Endometrial microvascular endothelial cells (primary cell): Measurements from ENCODE around the gene HSD3B7. TPM values are rescaled to one million over a fixed set of nuclear protein-coding genes. Genes with fewer than 3 reads are reported as not detected.

Source experiments
- total RNA-seq: library from RNA; depleted of rRNA; stranded (reverse); fragments of >200 nt; gene quantifications from one replicate; pipeline ENCODE4 v1.2.3, GENCODE V29; 2015; ENCODE audit errors: inconsistent ontology term

HSD3B7 gene
- total RNA-seq, 1 donor from 2014 or later = 6.0 TPM

Other genes with a start within 250 kb of the HSD3B7 start
- gene PHKG2, start 236.8 kb upstream of the HSD3B7 start, total RNA-seq = 22.5 TPM
- gene CFAP119, start 223.1 kb upstream of the HSD3B7 start, total RNA-seq = 1.2 TPM
- gene RNF40, start 222.9 kb upstream of the HSD3B7 start, total RNA-seq = 69.8 TPM
- gene ZNF629, start 198.0 kb upstream of the HSD3B7 start, total RNA-seq = 6.1 TPM
- gene BCL7C, start 91.1 kb upstream of the HSD3B7 start, total RNA-seq = 25.8 TPM
- 1.3 TPM for gene CTF1, start 88.6 kb upstream of the HSD3B7 start, total RNA-seq
- gene FBXL19, start 61.6 kb upstream of the HSD3B7 start, total RNA-seq = 23.1 TPM
- 13.4 TPM for gene ORAI3, start 36.1 kb upstream of the HSD3B7 start, total RNA-seq
- gene SETD1A, start 27.5 kb upstream of the HSD3B7 start, total RNA-seq = 5.0 TPM
- gene STX1B, start 25.4 kb downstream of the HSD3B7 start, total RNA-seq = not detected
- 35.9 TPM for gene STX4, start 48.4 kb downstream of the HSD3B7 start, total RNA-seq
- gene ZNF668, start 89.0 kb downstream of the HSD3B7 start, total RNA-seq = 16.5 TPM
- gene ZNF646, start 89.2 kb downstream of the HSD3B7 start, total RNA-seq = 7.2 TPM
- gene PRSS53, start 103.7 kb downstream of the HSD3B7 start, total RNA-seq = 0.19 TPM
- gene VKORC1, start 109.6 kb downstream of the HSD3B7 start, total RNA-seq = 179 TPM
- 88.6 TPM for gene BCKDK, start 123.2 kb downstream of the HSD3B7 start, total RNA-seq
- 30.1 TPM for gene KAT8, start 132.5 kb downstream of the HSD3B7 start, total RNA-seq
- not detected for gene PRSS8, start 150.5 kb downstream of the HSD3B7 start, total RNA-seq
- not detected for gene PRSS36, start 164.9 kb downstream of the HSD3B7 start, total RNA-seq
- 79.0 TPM for gene FUS, start 194.9 kb downstream of the HSD3B7 start, total RNA-seq
- 21.2 TPM for gene PYCARD, start 217.6 kb downstream of the HSD3B7 start, total RNA-seq
- gene TRIM72, start 228.9 kb downstream of the HSD3B7 start, total RNA-seq = not detected
- gene PYDC1, start 231.9 kb downstream of the HSD3B7 start, total RNA-seq = not detected